ENCODE measurements around the gene EFHB.

GRCh38 chr3:19881036-19881435 is 53.0 kb downstream of the EFHB start:
- TF ChIP-seq CTCF (conservative IDR thresholded peaks at IDR 0.05; ENCODE audit: low read depth, low read length) = no peak
- no peak for TF ChIP-seq EZH2 (IDR thresholded peaks at IDR 0.05; ENCODE audit: low read length, unreplicated experiment)

Measured in PC-3 (cell line).